Central memory CD8-positive, alpha-beta T cell (primary cell): ENCODE data around the gene DUSP16.
"Not testable (repeated sequence)": the region's sequence is repeated elsewhere in the genome, so short reads cannot be mapped to it uniquely, and the experiment has no call there.

Source experiments
- ATAC-seq: fragments of 150-1000 bp; cut with Tn5 transposase; replicated peaks from 2 replicates; pipeline ENCODE4 v1.10.0; 2022; ENCODE audit warnings: mild to moderate bottlenecking, moderate FRiP score, moderate number of reproducible peaks; ENCODE audit not compliant: poor library complexity, severe bottlenecking; ENCODE audit errors: extremely low read depth
- DNase-seq, 2 donors: peaks; one replicate each; pipeline ENCODE4 v3.0.0; 2021; ENCODE audit warnings: low spot score in 2 of 2
- H3K27ac Mint-ChIP-seq: one replicate; pipeline ENCODE4 v1.8.0; 2022; ENCODE audit warnings: low read depth, mild to moderate bottlenecking, moderate library complexity, mixed read lengths
- H3K27me3 Mint-ChIP-seq: one replicate; pipeline ENCODE4 v1.8.0; 2022; ENCODE audit warnings: mixed read lengths
- H3K36me3 Mint-ChIP-seq: one replicate; pipeline ENCODE4 v1.8.0; 2022; ENCODE audit warnings: mild to moderate bottlenecking, moderate library complexity, mixed read lengths; ENCODE audit not compliant: insufficient read depth
- H3K4me1 Mint-ChIP-seq: one replicate; pipeline ENCODE4 v1.8.0; 2022; ENCODE audit warnings: mixed read lengths
- H3K4me3 Mint-ChIP-seq: one replicate; pipeline ENCODE4 v1.8.0; 2022; ENCODE audit warnings: mild to moderate bottlenecking, moderate library complexity, mixed read lengths
- H3K9me3 Mint-ChIP-seq: one replicate; pipeline ENCODE4 v1.8.0; 2022; ENCODE audit warnings: mixed read lengths

The DUSP16 gene

DNA sequence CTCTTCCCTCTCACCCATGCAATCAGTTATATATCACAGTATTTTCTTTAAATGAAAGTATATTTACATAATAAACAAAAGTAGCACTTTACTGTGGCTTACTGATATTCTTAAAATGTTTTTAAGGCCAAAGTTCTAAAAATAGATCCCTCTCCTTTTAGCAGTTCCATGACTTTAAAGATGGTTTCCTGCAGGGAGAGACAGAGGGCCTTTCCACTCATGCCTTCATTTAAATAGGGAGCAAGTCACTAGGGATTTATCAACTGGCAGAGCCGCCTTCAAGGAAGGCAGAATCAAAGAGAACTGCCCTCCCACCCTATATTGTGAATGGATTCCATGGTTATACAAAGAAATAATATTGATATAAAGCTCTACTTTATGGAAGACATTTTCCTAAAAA, 55.5 kb downstream of the DUSP16 start:
- H3K4me3 Mint-ChIP-seq: no peak overlapping the region
- ATAC-seq (no peak), DNase-seq (no peak)
- H3K4me1 Mint-ChIP-seq: peaks cover 19% of the 10 kb centered on the region
- H3K36me3 Mint-ChIP-seq: peaks cover 4% of the 10 kb centered on the region
- peak overlapping the region; percentile 60 for H3K27ac Mint-ChIP-seq
- H3K9me3 Mint-ChIP-seq: no peaks in the 10 kb centered on the region
- no peaks in the 10 kb centered on the region for H3K27me3 Mint-ChIP-seq

DNA sequence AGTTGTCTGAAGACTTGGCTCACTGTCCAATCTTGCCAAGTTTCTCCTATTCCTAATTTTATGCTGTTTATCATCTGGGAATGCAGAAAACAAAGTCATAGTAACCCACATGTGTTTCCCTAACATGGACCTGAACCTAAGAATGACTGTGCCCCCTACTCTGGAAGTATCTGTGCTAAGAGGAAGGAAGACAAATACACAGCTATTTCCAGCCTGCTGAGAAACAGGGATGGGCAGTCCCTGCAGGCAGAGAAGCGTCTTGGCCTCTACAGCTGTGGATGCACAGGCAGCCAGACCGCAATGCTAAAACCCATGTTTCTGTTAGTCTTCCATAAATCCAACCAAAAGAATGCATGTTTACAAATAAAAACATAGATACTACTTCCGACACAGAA, 56.2 kb downstream of the DUSP16 start:
- H3K4me3 Mint-ChIP-seq: no peak overlapping the region
- ATAC-seq (no peak), DNase-seq (no peak)
- peaks cover 4% of the 10 kb centered on the region for H3K36me3 Mint-ChIP-seq
- no peaks in the 10 kb centered on the region for H3K9me3 Mint-ChIP-seq
- H3K27me3 Mint-ChIP-seq: no peaks in the 10 kb centered on the region
- peaks cover 19% of the 10 kb centered on the region for H3K4me1 Mint-ChIP-seq
- peak overlapping the region; percentile 60 for H3K27ac Mint-ChIP-seq

DNA sequence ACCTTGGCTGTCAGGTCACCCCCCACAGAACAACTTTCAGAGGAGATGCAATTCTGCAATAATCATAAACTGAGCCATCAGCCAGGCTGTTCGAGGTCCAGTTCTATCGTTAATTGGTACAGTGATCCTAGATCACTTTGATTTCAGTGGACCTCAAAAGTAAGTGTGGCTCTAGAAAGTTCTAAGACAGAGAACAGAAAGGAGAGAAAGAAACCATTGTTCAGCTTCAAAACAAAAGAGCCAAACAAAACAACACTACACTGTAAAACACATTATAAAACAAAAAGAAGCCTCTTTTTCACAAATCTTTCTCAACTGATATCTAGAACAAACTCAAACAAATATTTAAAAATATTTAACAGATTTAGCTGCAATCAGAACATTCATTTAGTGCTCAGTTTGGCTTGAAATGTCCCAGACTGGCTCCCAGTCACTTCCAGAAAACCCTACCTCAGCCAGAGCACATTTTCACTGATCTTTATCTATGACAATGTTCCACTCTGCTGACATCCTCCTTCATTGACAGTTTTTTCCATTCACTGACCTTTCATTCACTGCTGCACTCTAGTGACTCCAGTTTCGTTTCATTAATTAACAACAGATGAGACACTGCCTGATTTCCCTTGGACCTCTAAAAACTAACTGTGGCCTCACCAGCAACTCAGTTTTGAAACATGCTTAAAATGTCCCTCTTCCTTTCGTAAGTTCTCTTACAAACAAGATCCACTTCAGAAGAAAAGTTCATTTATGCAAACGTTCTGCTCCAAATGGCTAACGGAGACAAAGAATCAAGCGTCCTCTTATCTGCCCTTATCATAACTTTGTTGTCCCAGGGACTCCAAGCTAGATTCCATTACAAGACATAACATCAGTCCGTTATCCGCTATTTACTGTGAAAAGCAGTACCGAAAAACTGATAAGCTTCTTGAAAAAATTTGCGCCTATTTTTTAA, 56.8 kb downstream of the DUSP16 start:
- DNase-seq (no peak), ATAC-seq (no peak)
- no peak overlapping the region for H3K4me3 Mint-ChIP-seq
- H3K27me3 Mint-ChIP-seq: no peaks in the 10 kb centered on the region
- no peaks in the 10 kb centered on the region for H3K9me3 Mint-ChIP-seq
- peaks cover 19% of the 10 kb centered on the region for H3K4me1 Mint-ChIP-seq
- H3K27ac Mint-ChIP-seq: no peak overlapping the region
- peaks cover 4% of the 10 kb centered on the region for H3K36me3 Mint-ChIP-seq

DNA sequence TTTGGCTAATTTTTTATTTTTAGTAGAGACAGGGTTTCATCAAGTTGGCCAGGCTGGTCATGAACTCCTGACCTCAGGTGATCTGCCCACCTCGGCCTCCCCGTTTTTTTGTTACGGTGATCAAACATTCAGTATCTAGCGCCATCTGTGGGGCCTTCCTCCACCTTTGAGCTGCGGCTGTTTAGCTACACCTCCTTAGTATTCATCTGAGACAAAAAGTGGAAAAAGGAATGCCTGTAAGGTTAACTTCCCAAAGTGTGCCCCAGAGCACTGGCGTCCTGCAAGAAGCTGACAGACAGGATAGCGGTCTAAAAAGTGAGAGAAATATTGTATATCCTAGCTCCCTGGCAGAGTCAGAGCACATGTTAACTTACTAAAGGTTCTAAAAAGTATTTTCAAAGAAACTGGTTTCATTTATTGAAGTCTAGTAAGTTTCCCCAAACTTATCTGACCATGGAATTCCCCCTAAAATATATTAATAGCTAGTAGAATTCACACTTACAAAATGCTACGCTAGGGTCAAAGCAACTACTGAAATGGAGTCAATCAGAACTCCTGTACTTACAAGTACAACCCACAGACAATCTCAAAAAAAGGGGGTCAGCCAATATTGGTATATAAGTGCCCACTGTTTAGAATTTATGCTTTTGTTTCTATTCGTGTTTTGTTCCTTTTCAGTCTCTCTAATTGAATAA, 59.1 kb downstream of the DUSP16 start:
- Mint-ChIP-seq H3K9me3 (no peaks in the 10 kb centered on the region), H3K27ac (peak overlapping the region; percentile 82), H3K4me3 (no peak overlapping the region), H3K4me1 (peaks cover 19% of the 10 kb centered on the region), H3K36me3 (peaks cover 5% of the 10 kb centered on the region), H3K27me3 (no peaks in the 10 kb centered on the region)
- ATAC-seq (no peak), DNase-seq (peak in 1 of 2 donors; percentile 23)

DNA sequence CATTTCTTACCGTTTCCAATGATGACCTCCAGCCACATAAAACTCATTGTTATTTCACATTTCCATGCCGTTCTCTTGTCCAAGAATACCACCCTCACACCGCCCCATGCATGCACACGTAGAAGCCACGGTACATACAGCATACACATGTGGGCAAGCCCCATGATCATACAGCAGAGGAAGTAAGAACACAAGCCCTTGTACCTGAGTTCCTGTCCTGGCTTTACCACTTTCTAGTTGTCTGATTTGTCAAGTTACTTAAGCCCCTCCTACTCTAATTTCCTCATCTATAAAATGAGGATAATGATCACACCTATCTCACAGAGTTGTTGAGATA, 59.9 kb downstream of the DUSP16 start:
- Mint-ChIP-seq H3K36me3 (peaks cover 5% of the 10 kb centered on the region), H3K27ac (peak overlapping the region; percentile 82), H3K4me1 (peaks cover 19% of the 10 kb centered on the region), H3K9me3 (no peaks in the 10 kb centered on the region), H3K27me3 (no peaks in the 10 kb centered on the region), H3K4me3 (no peak overlapping the region)
- DNase-seq: no peak
- ATAC-seq: no peak

DNA sequence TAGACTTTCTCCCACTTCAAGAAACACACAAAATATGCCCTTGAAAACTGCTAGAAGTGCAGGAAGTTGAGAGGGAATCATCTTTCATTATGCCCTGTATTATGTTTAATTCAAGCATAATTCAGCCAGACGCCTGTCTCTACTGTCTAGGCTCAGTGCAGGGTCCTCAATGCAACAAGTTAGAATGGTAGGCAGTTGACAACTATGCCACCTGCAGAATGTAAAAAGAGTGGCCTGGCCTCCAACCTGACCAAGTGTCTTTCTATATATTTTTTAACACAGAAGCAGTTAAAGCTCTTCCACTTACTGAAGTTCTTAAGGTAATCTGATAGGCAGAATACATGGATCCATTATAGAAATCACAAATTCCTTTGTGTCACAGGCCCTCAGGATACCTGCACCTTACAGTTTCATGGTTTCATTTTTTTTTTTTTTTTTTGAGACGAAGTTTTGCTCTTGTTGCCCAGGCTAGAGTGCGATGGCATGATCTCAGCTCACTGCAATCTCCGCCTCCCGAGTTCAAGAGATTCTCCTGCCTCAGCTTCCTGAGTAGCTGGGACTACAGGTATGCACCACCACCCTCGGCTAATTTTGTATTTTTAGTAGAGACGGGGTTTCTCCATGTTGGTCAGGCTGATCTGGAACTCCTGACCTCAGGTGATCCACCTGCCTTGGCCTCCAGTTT, 60.4 kb downstream of the DUSP16 start:
- ATAC-seq, H3K27me3 Mint-ChIP-seq, H3K4me3 Mint-ChIP-seq, DNase-seq, H3K27ac Mint-ChIP-seq, H3K9me3 Mint-ChIP-seq, H3K36me3 Mint-ChIP-seq: not testable (repeated sequence)
- peaks cover 19% of the 10 kb centered on the region for H3K4me1 Mint-ChIP-seq

DNA sequence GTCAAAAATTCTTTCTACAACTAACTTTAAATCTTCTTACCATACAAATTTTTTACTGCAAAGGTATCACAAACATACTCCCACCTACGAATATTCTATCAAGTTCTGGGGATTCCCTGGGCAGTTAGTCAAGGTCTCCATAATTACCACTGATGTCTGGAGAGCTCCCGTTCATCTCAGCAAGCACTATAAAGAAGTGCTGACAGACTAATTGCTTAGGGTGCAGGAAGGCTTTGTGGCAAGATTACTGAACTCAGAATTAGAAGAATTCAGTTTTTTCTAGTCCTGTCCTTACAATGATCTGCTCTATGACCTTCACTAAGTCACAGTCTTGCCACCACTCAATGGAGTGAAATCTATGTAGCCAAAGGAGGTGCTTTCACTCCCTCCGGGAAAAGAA, 61.5 kb downstream of the DUSP16 start:
- Mint-ChIP-seq H3K36me3 (peaks cover 7% of the 10 kb centered on the region), H3K27ac (peak overlapping the region; percentile 19), H3K4me3 (no peak overlapping the region), H3K27me3 (no peaks in the 10 kb centered on the region), H3K9me3 (no peaks in the 10 kb centered on the region), H3K4me1 (peaks cover 15% of the 10 kb centered on the region)
- DNase-seq: no peak
- ATAC-seq: no peak

DNA sequence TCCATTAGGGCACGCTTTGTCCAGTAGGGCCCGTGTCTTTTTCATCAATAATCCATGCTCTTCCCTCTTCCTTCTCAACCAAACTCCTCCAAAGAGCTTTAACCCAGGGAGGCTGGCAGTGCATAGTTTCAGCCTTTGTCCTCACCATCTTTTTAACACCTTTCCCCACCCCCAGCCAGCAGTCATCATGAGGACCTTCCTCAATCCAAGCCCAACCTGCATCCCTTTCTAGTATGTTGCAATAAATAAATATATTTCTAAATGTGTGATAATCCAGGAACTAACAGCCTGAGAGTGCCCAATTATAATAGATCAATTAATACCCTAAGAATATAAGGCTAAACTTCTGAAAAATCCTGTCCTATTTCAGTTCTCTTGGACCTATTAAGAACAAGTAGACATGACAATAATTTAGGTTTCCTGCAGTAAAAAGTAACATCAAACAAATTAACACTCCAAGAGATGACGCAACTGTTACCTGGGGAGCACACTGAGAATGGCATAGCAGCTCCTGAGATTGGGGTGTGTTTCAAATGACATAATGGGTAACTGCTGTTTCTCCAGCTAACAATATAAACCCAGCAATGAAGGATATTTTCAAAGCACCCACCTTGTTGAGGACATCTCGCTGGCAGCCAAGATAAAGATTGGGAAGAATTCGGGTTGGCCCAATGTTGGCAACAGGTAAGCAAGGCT, 62.6 kb downstream of the DUSP16 start:
- no peak for DNase-seq
- Mint-ChIP-seq H3K27ac (no peak overlapping the region), H3K9me3 (no peaks in the 10 kb centered on the region), H3K27me3 (no peaks in the 10 kb centered on the region), H3K4me1 (peaks cover 11% of the 10 kb centered on the region), H3K36me3 (peaks cover 7% of the 10 kb centered on the region), H3K4me3 (no peak overlapping the region)
- no peak for ATAC-seq

DNA sequence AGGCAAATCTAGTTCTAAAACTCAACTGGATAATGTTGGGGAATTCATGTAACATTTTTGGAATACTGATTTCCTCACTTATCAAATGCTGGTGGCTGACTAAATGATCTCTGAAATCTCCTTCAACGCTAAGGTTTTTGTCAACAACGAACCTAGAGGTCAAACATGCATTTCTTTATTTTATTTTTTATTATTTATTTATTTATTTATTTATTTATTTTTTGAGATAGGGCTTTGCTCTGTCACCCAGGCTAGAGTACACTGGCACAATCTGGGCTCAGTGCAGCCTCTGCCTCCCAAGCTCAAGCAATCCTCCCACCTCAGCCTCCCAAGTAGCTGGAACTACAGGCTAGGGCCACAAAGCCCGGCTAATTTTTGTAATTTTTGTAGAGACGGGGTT, 64.5 kb downstream of the DUSP16 start:
- Mint-ChIP-seq H3K36me3 (peaks cover 5% of the 10 kb centered on the region), H3K27me3 (no peaks in the 10 kb centered on the region), H3K9me3 (no peaks in the 10 kb centered on the region), H3K4me1 (peaks cover 6% of the 10 kb centered on the region), H3K4me3 (no peak overlapping the region), H3K27ac (no peak overlapping the region)
- DNase-seq (no peak), ATAC-seq (no peak)

DNA sequence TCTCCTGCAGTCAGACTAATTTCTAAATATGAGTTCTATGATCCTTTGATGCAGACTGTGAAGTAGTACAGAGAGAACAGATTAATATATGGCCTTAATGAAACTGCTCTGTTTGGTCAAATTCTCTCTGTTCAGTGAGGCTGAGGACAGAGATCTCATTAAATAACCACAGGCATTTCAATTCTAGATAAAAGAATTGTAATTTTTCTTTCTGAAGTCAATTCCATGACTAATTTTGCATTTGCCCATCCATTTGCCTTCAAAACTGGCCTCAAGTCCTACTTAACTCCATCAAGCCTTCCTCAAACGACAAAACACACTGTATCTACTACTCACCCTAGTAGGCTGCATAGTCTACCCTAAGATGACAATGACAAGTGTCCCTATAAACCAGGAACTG, 67.1 kb downstream of the DUSP16 start:
- no peak overlapping the region for H3K4me3 Mint-ChIP-seq
- ATAC-seq (no peak), DNase-seq (no peak)
- no peaks in the 10 kb centered on the region for H3K9me3 Mint-ChIP-seq
- peaks cover 5% of the 10 kb centered on the region for H3K36me3 Mint-ChIP-seq
- H3K27me3 Mint-ChIP-seq: no peaks in the 10 kb centered on the region
- H3K27ac Mint-ChIP-seq: no peak overlapping the region
- no peaks in the 10 kb centered on the region for H3K4me1 Mint-ChIP-seq

DNA sequence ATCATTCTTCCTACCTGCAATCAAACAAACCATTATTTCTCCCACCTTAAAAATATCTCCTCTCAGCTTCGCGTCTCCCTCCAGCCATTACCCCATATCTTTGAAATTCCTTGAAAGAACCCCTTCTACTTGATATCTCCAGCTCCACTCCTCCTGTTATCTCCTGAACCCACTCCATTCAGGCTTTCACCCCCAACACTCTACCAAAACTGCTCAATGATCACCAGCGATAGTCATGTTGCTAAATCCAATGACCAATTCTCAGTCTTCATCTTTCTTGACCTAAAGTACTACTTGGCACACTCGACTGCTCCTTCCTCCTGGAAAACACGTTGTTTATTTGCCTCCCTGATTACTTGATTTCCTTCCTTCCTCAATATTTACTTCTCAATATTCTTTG, 70.1 kb downstream of the DUSP16 start:
- peaks cover 6% of the 10 kb centered on the region for H3K36me3 Mint-ChIP-seq
- no peaks in the 10 kb centered on the region for H3K9me3 Mint-ChIP-seq
- no peak for DNase-seq
- H3K4me1 Mint-ChIP-seq: peaks cover 10% of the 10 kb centered on the region
- no peak for ATAC-seq
- H3K27ac Mint-ChIP-seq: no peak overlapping the region
- no peak overlapping the region for H3K4me3 Mint-ChIP-seq
- no peaks in the 10 kb centered on the region for H3K27me3 Mint-ChIP-seq

DNA sequence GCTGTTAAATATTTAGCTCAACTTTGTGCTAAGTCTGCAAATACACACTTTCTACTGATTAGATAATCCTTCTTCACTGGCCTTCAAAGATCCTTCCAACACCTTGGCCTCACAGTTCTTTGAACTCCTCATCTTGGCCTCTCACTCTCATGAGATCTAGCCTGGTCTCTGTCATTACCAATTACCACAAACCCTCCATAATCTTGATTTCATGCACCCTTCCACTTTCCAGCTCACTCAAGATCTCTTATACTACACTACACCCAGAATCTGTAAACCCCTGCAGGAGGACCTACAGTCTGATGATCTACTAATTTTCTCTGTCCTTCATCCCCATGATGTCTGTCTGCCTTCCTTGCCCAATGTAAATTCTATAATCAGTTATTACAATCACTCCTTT, 71.1 kb downstream of the DUSP16 start:
- no peak for DNase-seq
- Mint-ChIP-seq H3K36me3 (peaks cover 6% of the 10 kb centered on the region), H3K9me3 (no peaks in the 10 kb centered on the region), H3K4me3 (no peak overlapping the region), H3K27me3 (no peaks in the 10 kb centered on the region), H3K4me1 (peaks cover 13% of the 10 kb centered on the region), H3K27ac (no peak overlapping the region)
- no peak for ATAC-seq
